Ectodermal cell (in vitro differentiated cells): ENCODE data around the gene PRSS21.

ENCODE experiments used
- H3K27ac ChIP-seq: 2 replicates; pipeline ENCODE4 v1.7.0; 2013; ENCODE audit warnings: mild to moderate bottlenecking, low read depth, low read length; ENCODE audit not compliant: insufficient read depth, poor library complexity, severe bottlenecking
- H3K27me3 ChIP-seq: 2 replicates; pipeline ENCODE4 v1.7.0; 2013; ENCODE audit warnings: mild to moderate bottlenecking, low read length; ENCODE audit not compliant: insufficient read depth, control insufficient read depth, poor library complexity, severe bottlenecking
- H3K36me3 ChIP-seq: one replicate; pipeline ENCODE4 v1.7.0; 2013; ENCODE audit warnings: low read length; ENCODE audit not compliant: control insufficient read depth, insufficient read depth
- H3K4me1 ChIP-seq: one replicate; pipeline ENCODE4 v1.7.0; 2013; ENCODE audit warnings: low read length; ENCODE audit not compliant: control insufficient read depth, insufficient read depth
- H3K4me3 ChIP-seq: 2 replicates; pipeline ENCODE4 v1.7.0; 2013; ENCODE audit warnings: low read depth, low read length, control low read depth; ENCODE audit not compliant: insufficient read depth
- H3K9me3 ChIP-seq: 2 replicates; pipeline ENCODE4 v1.7.0; 2013; ENCODE audit warnings: mild to moderate bottlenecking, low read length, moderate library complexity; ENCODE audit not compliant: control insufficient read depth
- WGBS, 2 experiments: methylation state at CpG; one replicate each; pipeline ENCODE4 v1.1.7; 2013; ENCODE audit warnings: missing lambda C conversion rate in 2 of 2; 5-methylcytosine and 5-hydroxymethylcytosine counted together

PRSS21 gene

DNA sequence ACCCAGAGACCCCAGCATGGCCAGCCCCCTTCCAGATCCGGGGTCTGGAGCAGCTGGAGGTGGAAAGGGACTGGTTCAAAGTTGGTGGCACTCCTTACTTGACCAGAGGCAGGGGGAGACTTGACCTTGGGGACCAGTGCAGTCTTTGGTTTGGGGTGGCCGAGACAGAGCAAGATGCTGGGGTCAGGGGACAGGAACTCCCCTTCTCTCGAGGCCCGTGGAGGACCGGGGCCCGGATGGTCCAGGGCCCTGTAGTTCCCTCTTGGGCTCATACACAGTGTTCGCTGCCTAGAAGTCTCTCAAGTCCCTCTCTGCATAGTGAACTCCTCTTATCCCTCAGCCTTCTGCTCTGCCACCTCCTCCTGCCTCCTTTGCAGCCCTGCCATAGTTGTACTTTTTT is 29.1 kb upstream of the PRSS21 start:
- 64 to 66% methylated on average over 7 of the region's 7 CpGs for WGBS, 2 experiments
- Histone ChIP-seq H3K9me3 (no peaks in the 10 kb centered on the region), H3K4me1 (no peaks in the 10 kb centered on the region), H3K27ac (no peak overlapping the region), H3K4me3 (no peak overlapping the region), H3K36me3 (no peaks in the 10 kb centered on the region), H3K27me3 (peaks cover 27% of the 10 kb centered on the region)

GRCh38 chr16:2790631-2791030 is 26.4 kb upstream of the PRSS21 start:
- H3K27ac ChIP-seq: no peak overlapping the region
- no peaks in the 10 kb centered on the region for H3K4me1 ChIP-seq
- WGBS, 2 experiments: 89 to 94% methylated on average over 5 of the region's 5 CpGs
- H3K9me3 ChIP-seq: no peaks in the 10 kb centered on the region
- H3K36me3 ChIP-seq: no peaks in the 10 kb centered on the region
- peaks cover 10% of the 10 kb centered on the region for H3K27me3 ChIP-seq
- H3K4me3 ChIP-seq: no peak overlapping the region

DNA sequence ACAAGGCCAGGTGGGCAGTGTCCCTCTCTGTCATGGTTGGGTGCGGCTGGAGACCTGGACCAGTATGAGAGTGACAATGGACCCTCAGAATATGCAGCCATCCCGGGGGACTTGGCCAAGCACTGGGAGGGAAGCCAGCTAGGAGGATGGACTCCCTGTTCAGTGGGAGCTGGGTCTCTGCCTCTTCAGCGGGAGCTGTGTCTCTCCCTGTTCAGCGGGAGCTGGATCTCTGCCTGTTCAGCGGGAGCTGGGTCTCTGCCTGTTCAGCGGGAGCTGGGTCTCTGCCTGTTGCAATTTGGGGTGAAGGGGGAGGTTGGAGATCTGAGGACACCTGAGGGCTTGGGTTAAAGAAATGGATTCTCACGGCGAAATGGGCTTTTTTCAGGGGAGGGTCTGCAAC is 25.9 kb upstream of the PRSS21 start:
- 86 to 90% methylated on average over 8 of the region's 8 CpGs for WGBS, 2 experiments
- Histone ChIP-seq H3K4me1 (no peaks in the 10 kb centered on the region), H3K9me3 (no peaks in the 10 kb centered on the region)

GRCh38 chr16:2792940-2793339 is 24.1 kb upstream of the PRSS21 start:
- no peak overlapping the region for H3K4me3 ChIP-seq
- 92 to 95% methylated on average over 9 to 10 of the region's 10 CpGs for WGBS, 2 experiments
- no peaks in the 10 kb centered on the region for H3K36me3 ChIP-seq
- no peaks in the 10 kb centered on the region for H3K9me3 ChIP-seq
- H3K27me3 ChIP-seq: no peaks in the 10 kb centered on the region
- no peak overlapping the region for H3K27ac ChIP-seq
- H3K4me1 ChIP-seq: no peaks in the 10 kb centered on the region

More for the DNA sequence above, 25.9 kb upstream of the PRSS21 start:
- no peak overlapping the region for H3K4me3 ChIP-seq
- peaks cover 4% of the 10 kb centered on the region for H3K27me3 ChIP-seq
- H3K36me3 ChIP-seq: no peaks in the 10 kb centered on the region
- H3K27ac ChIP-seq: no peak overlapping the region

GRCh38 chr16:2795395-2796143 is 21.5 kb upstream of the PRSS21 start:
- 84 to 91% methylated on average over 6 to 7 of the region's 7 CpGs for WGBS, 2 experiments
- no peaks in the 10 kb centered on the region for H3K27me3 ChIP-seq
- no peaks in the 10 kb centered on the region for H3K9me3 ChIP-seq
- no peaks in the 10 kb centered on the region for H3K4me1 ChIP-seq
- H3K4me3 ChIP-seq: no peak overlapping the region
- H3K27ac ChIP-seq: no peak overlapping the region
- no peaks in the 10 kb centered on the region for H3K36me3 ChIP-seq

- H3K9me3 ChIP-seq: no peaks in the 10 kb centered on the region
- no peaks in the 10 kb centered on the region for H3K27me3 ChIP-seq
- H3K4me1 ChIP-seq: no peaks in the 10 kb centered on the region
- H3K36me3 ChIP-seq: no peaks in the 10 kb centered on the region
- 95 to 96% methylated on average over 39 of the region's 39 CpGs for WGBS, 2 experiments
- H3K27ac ChIP-seq: no peak overlapping the region
- no peak overlapping the region for H3K4me3 ChIP-seq
Observed at GRCh38 chr16:2798723-2799204, 18.3 kb upstream of the PRSS21 start.

DNA sequence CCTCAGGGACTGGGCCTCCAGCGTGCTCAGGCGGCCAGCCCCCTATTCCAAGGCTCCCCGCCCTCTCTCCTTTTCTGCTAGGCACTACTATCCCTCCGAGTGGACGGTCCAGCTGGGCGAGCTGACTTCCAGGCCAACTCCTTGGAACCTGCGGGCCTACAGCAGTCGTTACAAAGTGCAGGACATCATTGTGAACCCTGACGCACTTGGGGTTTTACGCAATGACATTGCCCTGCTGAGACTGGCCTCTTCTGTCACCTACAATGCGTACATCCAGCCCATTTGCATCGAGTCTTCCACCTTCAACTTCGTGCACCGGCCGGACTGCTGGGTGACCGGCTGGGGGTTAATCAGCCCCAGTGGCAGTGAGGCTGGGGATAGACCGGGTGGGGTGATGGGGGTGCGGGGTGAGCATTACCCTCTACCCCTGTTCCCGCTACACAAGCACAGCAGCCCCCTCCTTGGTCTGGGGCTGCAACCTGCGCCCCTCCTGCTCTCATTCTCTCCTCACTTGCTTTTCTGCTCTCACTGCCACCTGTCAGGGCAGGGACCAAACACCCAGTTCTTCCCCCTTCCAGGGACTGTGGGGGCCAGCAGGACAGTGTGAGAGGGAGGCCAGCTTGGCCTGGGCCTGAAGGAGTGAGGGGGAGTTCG is 17.7 kb upstream of the PRSS21 start:
- 93% methylated on average over 20 to 21 of the region's 21 CpGs for WGBS, 2 experiments
- Histone ChIP-seq H3K4me1 (no peaks in the 10 kb centered on the region), H3K36me3 (no peaks in the 10 kb centered on the region), H3K27me3 (no peaks in the 10 kb centered on the region), H3K27ac (no peak overlapping the region), H3K9me3 (no peaks in the 10 kb centered on the region), H3K4me3 (no peak overlapping the region)

DNA sequence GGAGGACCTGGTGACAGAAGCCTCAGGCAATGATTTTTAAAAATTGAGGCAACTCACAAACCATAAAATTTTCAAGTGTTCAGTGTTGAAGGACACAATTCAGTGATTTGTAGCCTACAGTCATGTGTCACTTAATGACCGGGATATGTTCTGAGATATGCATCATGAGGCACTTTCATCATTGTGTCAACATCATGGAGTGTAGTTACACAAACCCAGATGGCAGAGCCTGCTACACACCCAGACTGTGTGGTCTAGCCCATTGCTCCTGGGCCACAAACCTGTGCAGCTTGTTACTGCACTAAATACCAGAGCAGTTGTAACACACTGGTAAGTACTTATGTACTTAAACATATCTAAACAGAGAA is 17.2 kb upstream of the PRSS21 start:
- no peaks in the 10 kb centered on the region for H3K36me3 ChIP-seq
- H3K27me3 ChIP-seq: no peaks in the 10 kb centered on the region
- no peak overlapping the region for H3K27ac ChIP-seq
- no peaks in the 10 kb centered on the region for H3K4me1 ChIP-seq
- 95% methylated on average over 1 of the region's 1 CpG for WGBS, 2 experiments
- H3K4me3 ChIP-seq: no peak overlapping the region
- no peaks in the 10 kb centered on the region for H3K9me3 ChIP-seq

- H3K27ac ChIP-seq: no peak overlapping the region
- WGBS, 2 experiments: 88 to 94% methylated on average over 3 of the region's 3 CpGs
- no peaks in the 10 kb centered on the region for H3K36me3 ChIP-seq
- H3K4me3 ChIP-seq: no peak overlapping the region
- H3K9me3 ChIP-seq: no peaks in the 10 kb centered on the region
- H3K27me3 ChIP-seq: no peaks in the 10 kb centered on the region
- H3K4me1 ChIP-seq: no peaks in the 10 kb centered on the region
Observed at GRCh38 chr16:2803545-2804195, 13.4 kb upstream of the PRSS21 start.

DNA sequence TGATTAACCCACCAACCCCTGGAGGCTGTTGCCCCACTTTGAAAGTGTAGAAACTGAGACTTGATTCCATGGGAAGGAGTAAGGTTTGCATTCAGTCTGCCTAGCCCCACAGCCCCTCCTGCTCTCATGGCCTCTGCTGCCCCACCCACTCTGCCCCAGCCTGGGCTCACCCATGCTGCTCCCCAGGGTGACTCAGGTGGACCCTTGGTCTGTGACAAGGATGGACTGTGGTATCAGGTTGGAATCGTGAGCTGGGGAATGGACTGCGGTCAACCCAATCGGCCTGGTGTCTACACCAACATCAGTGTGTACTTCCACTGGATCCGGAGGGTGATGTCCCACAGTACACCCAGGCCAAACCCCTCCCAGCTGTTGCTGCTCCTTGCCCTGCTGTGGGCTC is 12.3 kb upstream of the PRSS21 start:
- no peak overlapping the region for H3K27ac ChIP-seq
- no peaks in the 10 kb centered on the region for H3K9me3 ChIP-seq
- H3K4me3 ChIP-seq: no peak overlapping the region
- no peaks in the 10 kb centered on the region for H3K4me1 ChIP-seq
- no peaks in the 10 kb centered on the region for H3K36me3 ChIP-seq
- no peaks in the 10 kb centered on the region for H3K27me3 ChIP-seq
- 89 to 95% methylated on average over 4 of the region's 4 CpGs for WGBS, 2 experiments
